Measurements from ENCODE around the gene ANGPTL3. TPM values are rescaled to one million over a fixed set of nuclear protein-coding genes. Genes with fewer than 3 reads are reported as not detected.
"Not testable (repeated sequence)": the region's sequence is repeated elsewhere in the genome, so short reads cannot be mapped to it uniquely, and the experiment has no call there.

Gene ANGPTL3, protein sequence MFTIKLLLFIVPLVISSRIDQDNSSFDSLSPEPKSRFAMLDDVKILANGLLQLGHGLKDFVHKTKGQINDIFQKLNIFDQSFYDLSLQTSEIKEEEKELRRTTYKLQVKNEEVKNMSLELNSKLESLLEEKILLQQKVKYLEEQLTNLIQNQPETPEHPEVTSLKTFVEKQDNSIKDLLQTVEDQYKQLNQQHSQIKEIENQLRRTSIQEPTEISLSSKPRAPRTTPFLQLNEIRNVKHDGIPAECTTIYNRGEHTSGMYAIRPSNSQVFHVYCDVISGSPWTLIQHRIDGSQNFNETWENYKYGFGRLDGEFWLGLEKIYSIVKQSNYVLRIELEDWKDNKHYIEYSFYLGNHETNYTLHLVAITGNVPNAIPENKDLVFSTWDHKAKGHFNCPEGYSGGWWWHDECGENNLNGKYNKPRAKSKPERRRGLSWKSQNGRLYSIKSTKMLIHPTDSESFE
- total RNA-seq, result not detected
- polyA plus RNA-seq, result not detected
- long read RNA-seq, donor 1, result 0 reads
- long read RNA-seq, donor 2, result 0 reads
- long read RNA-seq, donor 3, result 0 reads
- long read RNA-seq, donor 4, result 0 reads

DNA sequence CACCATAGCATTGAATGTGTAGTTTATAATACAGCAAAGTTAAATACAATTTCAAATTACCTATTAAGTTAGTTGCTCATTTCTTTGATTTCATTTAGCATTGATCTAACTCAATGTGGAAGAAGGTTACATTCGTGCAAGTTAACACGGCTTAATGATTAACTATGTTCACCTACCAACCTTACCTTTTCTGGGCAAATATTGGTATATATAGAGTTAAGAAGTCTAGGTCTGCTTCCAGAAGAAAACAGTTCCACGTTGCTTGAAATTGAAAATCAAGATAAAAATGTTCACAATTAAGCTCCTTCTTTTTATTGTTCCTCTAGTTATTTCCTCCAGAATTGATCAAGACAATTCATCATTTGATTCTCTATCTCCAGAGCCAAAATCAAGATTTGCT is at the start of gene ANGPTL3:
Gene ANGPTL3, plus strand, starts transcription at position 240 of the 400 bp plus-strand sequence. Its CDS starts 47 bp downstream, at position 287.
- Histone ChIP-seq H3K4me1 (ENCODE audit: control insufficient read depth, insufficient read depth, low read length) (no peaks in the 10 kb centered on the region), H3K4me3 (ENCODE audit: low read length) (no peak within 1 kb of the TSS), H3K27ac (ENCODE audit: low read length) (no peak within 1 kb of the TSS), H3K9me3 (ENCODE audit: control insufficient read depth, low read length) (no peaks in the 10 kb centered on the region), H3K27me3 (ENCODE audit: control insufficient read depth, insufficient read depth) (no peaks in the 10 kb centered on the region)
- intact Hi-C loops (cut with DNase I), result no loop called here
- 87% methylated on average over 3 of the region's 3 CpGs for WGBS
- DNase-seq, result no peak
- ATAC-seq, result no peak

DNA sequence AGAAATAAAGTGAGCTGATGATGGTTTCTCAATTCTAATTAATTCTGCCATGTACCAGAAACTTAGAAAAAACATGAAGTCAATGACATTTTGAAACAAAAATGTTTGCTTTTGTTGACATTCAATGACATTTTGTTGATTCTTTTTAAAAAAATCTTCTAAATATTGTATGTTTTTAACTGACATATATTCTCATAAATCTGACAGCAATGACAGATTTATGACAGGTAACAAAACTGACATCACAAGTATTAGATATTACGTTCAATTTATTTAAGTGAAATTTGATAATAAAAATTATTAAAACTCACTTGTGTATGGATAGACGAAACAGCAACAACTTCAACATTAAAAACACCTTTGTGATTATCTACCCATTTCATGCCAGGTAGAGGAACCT is 36.0 kb upstream of the ANGPTL3 start:
- intact Hi-C loops (cut with DNase I), result no loop called here
- no peaks in the 10 kb centered on the region for H3K9me3 ChIP-seq (ENCODE audit: control insufficient read depth, low read length)
- 98% methylated on average over 2 of the region's 2 CpGs for WGBS
- H3K27me3 ChIP-seq (ENCODE audit: control insufficient read depth, insufficient read depth), result no peaks in the 10 kb centered on the region
- ATAC-seq (no peak), DNase-seq (no peak)
- no peak overlapping the region for H3K27ac ChIP-seq (ENCODE audit: low read length)
- H3K4me3 ChIP-seq (ENCODE audit: low read length), result no peak overlapping the region
- no peaks in the 10 kb centered on the region for H3K4me1 ChIP-seq (ENCODE audit: control insufficient read depth, insufficient read depth, low read length)

DNA sequence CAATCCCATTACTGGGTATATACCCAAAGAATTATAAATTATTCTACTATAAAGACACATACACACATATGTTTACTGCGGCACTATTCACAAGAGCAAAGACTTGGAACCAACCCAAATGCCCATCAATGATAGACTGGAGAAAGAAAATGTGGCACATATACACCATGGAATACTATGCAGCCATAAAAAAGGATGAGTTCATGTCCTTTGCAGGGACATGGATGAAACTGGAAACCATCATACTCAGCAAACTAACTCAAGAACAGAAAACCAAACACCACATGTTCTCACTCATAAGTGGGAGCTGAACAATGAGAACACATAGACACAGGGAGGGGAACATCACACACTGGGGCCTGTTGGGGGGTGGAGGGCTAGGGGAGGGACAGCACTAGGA is 30.1 kb upstream of the ANGPTL3 start:
- H3K27me3 ChIP-seq (ENCODE audit: control insufficient read depth, insufficient read depth); H3K4me1 ChIP-seq (ENCODE audit: control insufficient read depth, insufficient read depth, low read length); intact Hi-C loops (cut with DNase I); DNase-seq; H3K9me3 ChIP-seq (ENCODE audit: control insufficient read depth, low read length); H3K27ac ChIP-seq (ENCODE audit: low read length); ATAC-seq; H3K4me3 ChIP-seq (ENCODE audit: low read length): not testable (repeated sequence)
- 98% methylated on average over 1 of the region's 1 CpG for WGBS

DNA sequence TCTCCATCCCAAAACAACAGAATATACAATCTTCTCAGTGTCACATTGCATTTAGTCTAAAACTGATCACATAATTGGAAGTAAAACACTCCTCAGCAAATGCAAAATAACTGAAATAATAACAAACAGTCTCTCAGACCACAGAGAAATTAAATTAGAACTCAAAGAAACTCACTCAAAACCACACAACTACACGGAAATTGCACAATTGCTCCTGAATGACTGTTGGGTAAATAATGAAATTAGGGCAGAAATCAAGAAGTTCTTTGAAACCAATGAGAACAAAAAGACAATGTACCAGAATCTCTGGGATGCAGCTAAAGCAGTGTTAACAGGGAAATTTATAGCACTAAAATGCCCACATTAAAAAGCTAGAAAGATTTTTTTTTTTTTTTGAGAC is 29.4 kb upstream of the ANGPTL3 start:
- DNase-seq; H3K4me1 ChIP-seq (ENCODE audit: control insufficient read depth, insufficient read depth, low read length); H3K4me3 ChIP-seq (ENCODE audit: low read length); ATAC-seq; intact Hi-C loops (cut with DNase I); H3K27ac ChIP-seq (ENCODE audit: low read length); H3K9me3 ChIP-seq (ENCODE audit: control insufficient read depth, low read length); H3K27me3 ChIP-seq (ENCODE audit: control insufficient read depth, insufficient read depth): not testable (repeated sequence)
- 82% methylated on average over 1 of the region's 1 CpG for WGBS

DNA sequence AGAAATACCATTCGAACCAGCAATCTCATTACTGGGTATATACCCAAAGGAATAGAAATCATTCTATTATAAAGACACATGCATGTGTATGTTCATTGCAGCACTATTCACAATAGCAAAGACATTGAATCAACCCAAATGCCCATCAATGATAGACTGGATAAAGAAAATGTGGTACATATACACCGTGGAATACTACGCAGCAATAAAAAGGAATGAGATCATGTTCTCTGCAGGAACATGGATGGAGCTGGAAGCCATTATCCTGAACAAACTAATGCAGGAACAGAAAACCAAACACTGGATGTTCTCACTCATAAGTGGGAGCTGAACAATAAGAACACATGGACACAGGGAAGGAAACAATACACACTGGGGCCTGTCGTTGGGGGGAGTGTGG is 25.8 kb upstream of the ANGPTL3 start:
- DNase-seq; ATAC-seq; H3K4me1 ChIP-seq (ENCODE audit: control insufficient read depth, insufficient read depth, low read length); intact Hi-C loops (cut with DNase I); H3K27me3 ChIP-seq (ENCODE audit: control insufficient read depth, insufficient read depth); H3K4me3 ChIP-seq (ENCODE audit: low read length); H3K9me3 ChIP-seq (ENCODE audit: control insufficient read depth, low read length); H3K27ac ChIP-seq (ENCODE audit: low read length): not testable (repeated sequence)
- 96% methylated on average over 4 of the region's 4 CpGs for WGBS

DNA sequence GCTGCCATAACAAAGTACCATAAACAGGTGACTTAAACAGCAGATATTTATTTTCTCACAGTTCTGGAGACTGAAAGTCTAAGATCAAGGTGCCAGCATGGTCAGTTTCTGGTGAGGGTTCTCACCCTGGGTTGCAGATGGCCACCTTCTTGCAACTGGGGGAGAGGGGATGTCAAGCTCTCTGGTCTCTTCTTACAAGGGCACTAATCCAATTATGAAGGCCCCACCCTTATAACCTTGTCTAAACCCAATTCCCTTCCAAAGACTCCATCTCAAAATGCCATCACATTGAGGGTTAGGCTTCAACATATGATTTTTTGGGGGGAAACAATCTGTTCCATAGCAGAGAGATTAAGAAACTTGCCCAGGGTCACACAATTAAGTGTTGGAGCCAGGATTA is 24.8 kb upstream of the ANGPTL3 start:
- intact Hi-C loops (cut with DNase I), result no loop called here
- no peak overlapping the region for H3K4me3 ChIP-seq (ENCODE audit: low read length)
- H3K27ac ChIP-seq (ENCODE audit: low read length), result no peak overlapping the region
- DNase-seq, result no peak
- H3K27me3 ChIP-seq (ENCODE audit: control insufficient read depth, insufficient read depth), result no peaks in the 10 kb centered on the region
- no peak for ATAC-seq
- no peaks in the 10 kb centered on the region for H3K4me1 ChIP-seq (ENCODE audit: control insufficient read depth, insufficient read depth, low read length)
- H3K9me3 ChIP-seq (ENCODE audit: control insufficient read depth, low read length), result no peaks in the 10 kb centered on the region

DNA sequence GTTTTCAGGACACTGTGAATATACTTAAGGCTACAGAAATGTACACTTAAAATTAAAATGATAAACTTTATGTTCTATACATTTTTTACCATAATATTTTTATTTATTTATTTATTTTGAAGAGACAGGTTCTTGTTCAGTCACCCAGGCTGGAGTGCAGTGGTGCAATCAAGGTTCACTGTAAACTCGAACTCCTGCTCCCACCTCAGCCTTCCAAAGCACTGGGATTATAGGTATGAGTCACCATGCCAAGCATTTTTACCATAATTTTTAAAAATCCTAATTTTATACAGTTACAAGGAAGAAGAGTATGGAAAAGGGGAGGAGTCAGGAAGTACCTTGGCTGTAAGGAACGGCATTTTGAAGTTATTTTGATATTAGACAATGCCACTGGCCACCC is 23.6 kb upstream of the ANGPTL3 start:
- no peak for DNase-seq
- 39% methylated on average over 2 of the region's 2 CpGs for WGBS
- no peaks in the 10 kb centered on the region for H3K9me3 ChIP-seq (ENCODE audit: control insufficient read depth, low read length)
- no peak overlapping the region for H3K27ac ChIP-seq (ENCODE audit: low read length)
- ATAC-seq, result no peak
- intact Hi-C loops (cut with DNase I), result no loop called here
- no peak overlapping the region for H3K4me3 ChIP-seq (ENCODE audit: low read length)
- H3K4me1 ChIP-seq (ENCODE audit: control insufficient read depth, insufficient read depth, low read length), result no peaks in the 10 kb centered on the region
- H3K27me3 ChIP-seq (ENCODE audit: control insufficient read depth, insufficient read depth), result no peaks in the 10 kb centered on the region

DNA sequence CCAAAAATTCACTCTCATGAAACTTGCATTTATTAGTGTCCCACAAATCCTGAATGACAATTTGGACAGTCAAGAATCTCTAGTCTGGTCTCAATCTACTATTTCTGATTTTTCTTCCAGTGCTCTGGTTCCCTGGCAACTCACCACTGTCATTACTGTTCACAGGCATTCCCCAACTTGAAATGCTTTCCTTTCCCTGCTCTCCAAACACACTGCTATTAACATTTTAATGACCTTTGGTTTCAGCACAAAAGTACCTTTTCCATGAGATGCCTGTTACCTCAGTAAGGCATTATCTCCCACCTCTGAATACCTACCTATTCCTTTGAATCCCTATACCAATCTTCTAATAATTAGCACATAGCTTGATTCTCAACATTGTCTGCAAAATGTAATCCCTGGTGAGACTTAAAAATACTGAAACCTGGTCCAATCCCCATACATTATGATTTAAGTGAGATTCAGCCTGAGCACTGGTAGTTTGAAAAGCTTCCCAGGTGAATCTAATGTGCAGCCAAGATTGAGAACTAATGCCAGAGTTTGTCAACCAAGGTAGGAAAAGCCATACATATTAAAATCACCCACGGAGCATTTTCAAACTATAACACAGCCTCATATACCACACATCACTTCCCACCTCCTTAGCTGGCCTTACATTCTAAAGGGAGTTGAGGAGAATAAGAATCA is 11.7 kb upstream of the ANGPTL3 start:
- no peak for ATAC-seq
- 38% methylated on average over 1 of the region's 1 CpG for WGBS
- no peak for DNase-seq
- H3K27me3 ChIP-seq (ENCODE audit: control insufficient read depth, insufficient read depth), result no peaks in the 10 kb centered on the region
- H3K27ac ChIP-seq (ENCODE audit: low read length), result no peak overlapping the region
- intact Hi-C loops (cut with DNase I), result no loop called here
- H3K9me3 ChIP-seq (ENCODE audit: control insufficient read depth, low read length), result no peaks in the 10 kb centered on the region
- no peak overlapping the region for H3K4me3 ChIP-seq (ENCODE audit: low read length)
- H3K4me1 ChIP-seq (ENCODE audit: control insufficient read depth, insufficient read depth, low read length), result no peaks in the 10 kb centered on the region

DNA sequence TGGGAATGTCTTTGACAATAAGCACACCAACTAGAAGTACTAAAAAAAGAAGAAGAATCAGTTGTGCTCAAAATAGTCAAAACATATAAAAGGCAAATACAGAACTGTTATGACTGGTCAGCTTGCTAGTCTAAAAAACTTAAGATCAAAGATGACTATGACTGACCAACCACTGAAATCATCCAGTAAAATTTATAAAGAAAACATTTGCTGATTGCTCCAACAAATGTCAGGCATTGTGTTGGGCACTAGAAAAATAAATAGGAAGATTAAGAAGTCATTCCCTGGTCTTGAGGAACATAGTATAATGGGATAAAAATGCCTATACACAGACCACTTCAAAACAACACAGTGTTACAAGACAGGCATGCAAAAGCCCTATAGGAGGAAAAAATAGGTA is 9.3 kb upstream of the ANGPTL3 start:
- DNase-seq, result no peak
- H3K27me3 ChIP-seq (ENCODE audit: control insufficient read depth, insufficient read depth), result no peaks in the 10 kb centered on the region
- H3K9me3 ChIP-seq (ENCODE audit: control insufficient read depth, low read length), result no peaks in the 10 kb centered on the region
- no peak overlapping the region for H3K4me3 ChIP-seq (ENCODE audit: low read length)
- H3K4me1 ChIP-seq (ENCODE audit: control insufficient read depth, insufficient read depth, low read length), result no peaks in the 10 kb centered on the region
- intact Hi-C loops (cut with DNase I), result no loop called here
- no peak for ATAC-seq
- no peak overlapping the region for H3K27ac ChIP-seq (ENCODE audit: low read length)

DNA sequence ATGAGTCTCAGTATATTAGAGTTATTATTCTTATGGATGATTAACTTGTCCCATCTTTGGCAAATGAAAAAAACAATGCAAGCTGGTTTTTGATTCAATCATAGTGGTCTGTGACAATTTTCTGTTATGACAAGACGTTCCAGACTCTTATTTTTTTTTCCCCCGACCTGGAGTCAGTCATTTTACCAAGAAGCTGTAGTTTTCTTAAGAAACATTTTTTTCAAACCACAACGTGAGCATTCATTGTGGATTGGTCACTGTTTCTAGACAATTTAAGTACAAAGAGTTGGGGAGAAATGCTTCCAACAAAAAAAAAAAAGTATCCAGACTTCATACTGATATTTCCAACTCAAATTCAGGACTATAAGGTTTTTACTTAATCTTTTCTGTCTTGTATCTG is 8.0 kb upstream of the ANGPTL3 start:
- 90% methylated on average over 3 of the region's 3 CpGs for WGBS

DNA sequence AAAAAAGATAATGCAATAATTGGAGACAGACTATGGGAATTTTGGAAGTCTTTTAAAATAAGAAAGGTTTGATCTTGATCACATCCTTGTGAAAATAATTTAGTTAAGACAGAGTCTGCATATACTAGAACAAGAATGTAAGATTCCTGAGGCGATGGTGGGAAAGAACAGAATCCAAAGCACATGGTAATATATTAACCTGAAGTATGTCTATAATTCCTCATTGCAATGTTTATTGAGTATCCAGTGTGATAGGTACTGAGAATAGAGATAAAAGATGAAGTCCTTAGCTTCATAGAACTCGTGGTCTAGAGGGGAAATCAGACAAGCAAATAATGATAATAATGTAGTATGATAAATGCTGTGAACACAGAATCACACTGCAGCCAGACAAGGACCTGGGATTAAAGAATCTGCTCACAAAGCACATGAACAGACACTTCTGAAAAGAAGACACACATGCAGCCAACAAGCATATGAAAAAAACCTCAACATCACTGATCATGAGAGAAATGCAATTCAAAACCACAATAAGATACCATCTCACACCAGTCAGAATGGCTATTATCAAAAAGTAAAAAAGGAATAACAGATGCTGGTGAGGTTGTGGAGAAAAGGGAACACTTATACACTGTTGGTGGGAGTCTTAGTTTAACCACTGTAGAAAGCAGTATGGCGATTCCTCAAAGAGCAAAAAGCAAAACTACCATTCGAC is 6.9 kb upstream of the ANGPTL3 start:
- intact Hi-C loops (cut with DNase I), result no loop called here

More for the DNA sequence above, 8.0 kb upstream of the ANGPTL3 start:
- DNase-seq, result no peak
- no peak for ATAC-seq
- Histone ChIP-seq H3K9me3 (ENCODE audit: control insufficient read depth, low read length) (no peaks in the 10 kb centered on the region), H3K4me1 (ENCODE audit: control insufficient read depth, insufficient read depth, low read length) (no peaks in the 10 kb centered on the region), H3K4me3 (ENCODE audit: low read length) (no peak overlapping the region), H3K27me3 (ENCODE audit: control insufficient read depth, insufficient read depth) (no peaks in the 10 kb centered on the region), H3K27ac (ENCODE audit: low read length) (no peak overlapping the region)
- intact Hi-C loops (cut with DNase I), result no loop called here

More for the DNA sequence above, 6.9 kb upstream of the ANGPTL3 start:
- no peak overlapping the region for H3K4me3 ChIP-seq (ENCODE audit: low read length)
- no peaks in the 10 kb centered on the region for H3K9me3 ChIP-seq (ENCODE audit: control insufficient read depth, low read length)
- DNase-seq (no peak), ATAC-seq (no peak)
- WGBS, result 83% methylated on average over 4 of the region's 4 CpGs
- no peak overlapping the region for H3K27ac ChIP-seq (ENCODE audit: low read length)
- H3K27me3 ChIP-seq (ENCODE audit: control insufficient read depth, insufficient read depth), result no peaks in the 10 kb centered on the region
- H3K4me1 ChIP-seq (ENCODE audit: control insufficient read depth, insufficient read depth, low read length), result no peaks in the 10 kb centered on the region

All from right cardiac atrium (tissue), 5 donors.